ENCODE results near the gene FAM170B. TPM values are rescaled to one million over a fixed set of nuclear protein-coding genes. Genes with fewer than 3 reads are reported as not detected.

Gene FAM170B
- not detected for polyA plus RNA-seq (ENCODE audit: insufficient read length)
- long read RNA-seq, donor 1, result 0 reads
- long read RNA-seq, donor 2, result 0 reads
- long read RNA-seq, donor 3, result 0 reads
- long read RNA-seq, donor 4, result 0 reads
- long read RNA-seq, donor 5, result 0 reads
- long read RNA-seq, donor 6, result 0 reads
- long read RNA-seq, donor 7, result 0 reads
- long read RNA-seq, donor 8, result 0 reads

- DNase-seq, result no peak
These were observed at the start of gene FAM170B for GRCh38 chr10:49133706-49134248. Gene FAM170B, minus strand, starts transcription at chr10:49134021. Its CDS starts 103 bp downstream, at chr10:49133918.

DNA sequence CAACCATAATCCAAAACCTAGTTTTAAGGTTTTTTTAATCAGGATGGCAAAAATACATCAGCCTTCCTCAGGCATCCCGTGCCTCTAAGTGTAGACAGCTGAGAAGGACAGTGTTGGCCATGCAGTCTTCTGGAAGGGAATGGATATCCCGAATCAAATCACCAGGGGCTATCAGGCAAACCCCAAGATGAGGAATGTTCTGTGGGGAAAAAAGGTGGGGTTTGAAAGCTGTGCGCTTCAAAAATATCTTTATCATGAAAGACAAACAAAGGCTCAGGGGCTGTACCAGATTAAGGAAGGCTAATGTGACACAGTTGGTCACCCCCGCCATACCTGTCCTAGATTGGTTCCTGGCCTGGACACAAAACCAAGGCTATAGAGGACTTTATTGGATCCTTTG is 49.0 kb upstream of the FAM170B start:
- no peak for DNase-seq

GRCh38 chr10:49180444-49180860 is 46.6 kb upstream of the FAM170B start:
- no peak for DNase-seq

DNA sequence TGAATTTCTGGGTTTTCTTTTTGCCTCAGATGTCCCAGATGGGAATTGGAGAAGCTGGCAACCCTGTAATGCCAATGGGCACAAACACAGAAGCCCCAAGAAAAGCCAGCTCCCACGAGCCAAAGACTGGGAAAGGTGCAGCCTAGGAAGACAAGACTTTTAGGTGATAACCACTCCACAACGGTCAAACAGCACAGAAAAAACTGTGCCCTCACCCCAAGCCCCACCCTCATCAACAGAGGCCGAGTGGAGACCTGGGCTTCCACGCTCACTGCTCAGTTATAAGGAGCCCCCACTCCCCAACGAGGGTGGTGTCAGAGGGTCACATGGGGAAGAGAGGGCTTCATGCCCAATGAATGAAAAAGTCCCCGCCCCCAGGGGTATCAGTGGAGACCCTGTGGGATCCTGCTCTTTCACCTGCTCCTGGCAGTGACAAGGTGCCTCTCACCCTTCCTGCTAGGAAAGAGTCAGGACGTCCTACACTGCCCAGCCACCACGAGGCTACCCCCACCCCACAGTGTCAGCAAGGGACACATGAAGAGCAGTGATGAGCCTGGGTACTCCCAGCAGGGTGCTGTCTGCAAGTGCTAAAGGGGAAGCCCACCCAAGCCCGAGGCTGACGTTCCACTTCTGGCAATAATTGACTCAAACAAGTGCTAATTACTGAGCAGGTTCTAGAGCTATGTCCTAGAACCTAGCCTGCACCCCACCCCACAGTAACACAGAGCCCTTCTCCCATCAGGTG is 46.0 kb upstream of the FAM170B start:
- no peak for DNase-seq

- no peak for DNase-seq
These were observed 45.0 kb upstream of the FAM170B start for GRCh38 chr10:49178489-49179471.

DNA sequence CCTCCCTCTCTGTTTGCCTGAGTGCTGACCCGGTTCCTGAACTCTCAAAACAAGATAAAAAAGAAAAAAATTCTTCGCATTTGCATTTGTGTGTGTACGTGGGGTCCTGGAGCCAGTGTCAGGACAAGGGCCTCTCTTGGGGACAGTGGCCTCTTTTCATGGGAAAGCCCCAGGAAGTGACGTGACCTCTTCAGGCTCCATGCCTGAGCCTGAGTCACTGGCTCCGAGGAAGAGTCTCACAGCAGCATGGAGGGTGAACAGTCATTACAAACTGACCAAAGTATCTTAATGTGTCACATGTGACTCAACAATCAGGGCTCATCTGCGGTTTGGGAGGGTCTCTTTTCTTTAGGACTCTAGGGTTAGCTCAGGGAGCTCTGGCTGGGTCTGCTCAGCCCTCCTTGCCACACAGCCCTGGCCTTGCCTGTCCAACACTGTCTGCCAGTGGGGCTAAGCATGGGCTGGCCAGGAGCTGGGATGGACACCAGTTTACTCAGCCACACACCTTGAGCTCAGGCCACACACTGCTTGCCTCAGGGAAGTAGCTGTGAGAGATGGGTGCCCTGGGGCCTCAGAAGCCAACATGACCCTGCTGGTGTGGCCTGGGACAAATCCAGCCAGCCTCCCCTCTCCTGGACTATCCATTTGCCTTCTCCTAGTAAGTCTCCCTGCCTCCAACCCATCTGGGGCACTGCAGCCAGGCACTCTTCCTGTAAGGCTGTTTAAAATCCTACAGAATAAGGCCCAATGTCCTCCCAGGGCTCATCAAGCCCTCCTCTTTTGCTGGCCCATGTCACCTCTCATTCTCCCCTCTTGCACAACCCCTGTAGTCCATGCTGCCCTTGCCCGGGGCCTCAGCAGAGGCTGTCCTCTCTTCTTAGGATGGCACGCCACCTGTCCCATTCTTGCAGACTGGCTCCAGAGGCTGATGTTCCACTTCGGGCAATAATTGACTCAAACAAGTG is 43.9 kb upstream of the FAM170B start:
- no peak for DNase-seq

DNA sequence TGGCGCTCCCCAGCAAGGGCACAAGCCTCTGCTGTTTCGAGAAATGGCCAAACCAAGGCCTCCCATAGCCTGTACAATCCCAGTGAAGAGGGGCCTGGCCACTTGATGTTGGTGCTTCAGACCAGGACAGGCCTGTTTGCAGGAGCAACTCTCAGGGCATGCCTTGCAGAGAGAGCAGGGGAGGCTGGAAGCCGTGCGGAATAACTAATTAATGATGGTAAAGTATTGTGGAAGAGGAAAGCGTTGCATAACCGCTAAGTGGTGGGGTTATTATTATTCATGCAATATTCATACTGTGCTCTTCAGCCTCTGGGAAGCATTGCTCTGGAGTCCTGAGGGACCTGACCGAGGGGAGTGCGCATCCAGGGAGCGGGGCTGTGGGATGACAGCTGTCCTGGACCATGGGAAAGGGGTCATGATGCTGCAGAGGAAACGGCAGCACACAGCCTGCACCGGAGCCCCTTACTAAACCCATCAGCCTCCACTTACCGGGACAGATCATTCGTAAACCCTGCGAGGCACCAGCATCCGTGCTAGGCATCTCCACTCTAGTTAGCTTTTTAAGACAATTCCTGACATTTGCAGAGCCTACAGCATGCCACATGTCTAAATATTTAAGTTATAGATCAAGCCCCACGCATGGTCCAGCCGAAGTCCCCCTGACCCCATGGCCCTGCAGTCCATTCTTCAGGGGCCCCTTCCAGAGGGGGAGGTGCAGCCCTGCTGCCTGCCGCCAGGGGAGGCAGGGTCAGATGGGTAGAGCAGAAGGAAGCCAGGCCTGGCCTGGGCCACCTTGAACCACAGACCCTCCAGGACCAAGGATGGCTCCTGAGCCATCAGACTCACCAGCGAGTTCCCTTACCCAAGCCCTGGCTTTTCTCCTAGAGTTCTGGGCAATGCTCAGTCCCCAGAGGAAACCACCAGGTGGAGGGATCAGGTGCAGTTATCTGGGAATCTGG is 42.8 kb upstream of the FAM170B start:
- no peak for DNase-seq

- no peak for DNase-seq
These were observed 41.9 kb upstream of the FAM170B start for GRCh38 chr10:49175587-49176309.

- DNase-seq, result no peak
These were observed 41.2 kb upstream of the FAM170B start for GRCh38 chr10:49174926-49175500.

- no peak for DNase-seq
These were observed 40.6 kb upstream of the FAM170B start for GRCh38 chr10:49174261-49174925.

GRCh38 chr10:49173853-49174252 is 40.0 kb upstream of the FAM170B start:
- no peak for DNase-seq

GRCh38 chr10:49173201-49173772 is 39.5 kb upstream of the FAM170B start:
- DNase-seq, result no peak

- DNase-seq, result no peak
These were observed 38.9 kb upstream of the FAM170B start for GRCh38 chr10:49172777-49173132.

- DNase-seq, result no peak
These were observed 38.4 kb upstream of the FAM170B start for GRCh38 chr10:49172061-49172776.

- DNase-seq, result no peak
These were observed 37.7 kb upstream of the FAM170B start for GRCh38 chr10:49171326-49172060.

DNA sequence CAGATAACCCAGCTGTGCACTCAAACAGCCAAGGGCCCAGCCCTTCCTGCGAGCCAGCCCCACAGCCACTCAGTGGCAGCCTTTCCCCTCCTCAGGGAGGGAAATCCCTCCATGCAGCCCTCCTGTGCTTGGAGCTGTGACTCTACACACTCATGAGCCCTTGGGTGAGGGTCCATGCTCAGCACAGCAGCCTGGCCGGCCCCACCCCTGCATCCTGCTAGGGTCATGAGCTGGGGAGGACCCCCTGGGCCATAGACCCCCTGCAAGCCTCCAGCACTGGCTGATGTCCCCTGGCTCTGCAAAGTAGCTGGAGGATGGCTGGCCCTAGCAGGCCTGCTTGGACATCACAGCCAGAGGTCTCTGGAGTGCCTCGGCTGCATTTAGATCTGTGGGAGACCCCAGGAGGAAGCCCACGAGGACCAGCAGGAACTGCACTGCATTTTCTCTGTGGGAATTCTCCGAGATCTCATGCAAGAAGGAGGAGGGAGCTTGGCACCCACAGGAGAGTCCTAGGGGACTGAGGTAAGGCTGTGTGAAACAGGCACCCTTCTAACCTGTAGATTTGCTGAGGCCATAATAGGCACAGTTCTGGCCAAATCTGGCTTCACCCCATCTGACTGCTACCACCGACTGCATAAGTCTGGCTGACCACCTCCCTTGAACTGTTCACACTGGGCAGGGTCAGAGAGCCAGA is 37.0 kb upstream of the FAM170B start:
- DNase-seq, result no peak

All from left kidney (tissue), 8 donors.